ENCODE results near the gene QPCTL.
"Not testable (repeated sequence)": the region's sequence is repeated elsewhere in the genome, so short reads cannot be mapped to it uniquely, and the experiment has no call there.

GRCh38 chr19:45685045-45685444, 7.4 kb upstream of the QPCTL start:
- TF ChIP-seq SUZ12 (IDR thresholded peaks at IDR 0.05; ENCODE audit: extremely low read depth, insufficient read depth, insufficient read length); YY1 (IDR thresholded peaks at IDR 0.05; ENCODE audit: insufficient read depth, insufficient read length): not testable (repeated sequence)
